ENCODE results near the gene CD46. TPM values are rescaled to one million over a fixed set of nuclear protein-coding genes. Genes with fewer than 3 reads are reported as not detected.
A peak's percentile ranks its signal among the peaks of the same experiment; 100 is the strongest.

Gene CD46
- total RNA-seq, 1 experiment from 2014 or later: 214 TPM

DNA sequence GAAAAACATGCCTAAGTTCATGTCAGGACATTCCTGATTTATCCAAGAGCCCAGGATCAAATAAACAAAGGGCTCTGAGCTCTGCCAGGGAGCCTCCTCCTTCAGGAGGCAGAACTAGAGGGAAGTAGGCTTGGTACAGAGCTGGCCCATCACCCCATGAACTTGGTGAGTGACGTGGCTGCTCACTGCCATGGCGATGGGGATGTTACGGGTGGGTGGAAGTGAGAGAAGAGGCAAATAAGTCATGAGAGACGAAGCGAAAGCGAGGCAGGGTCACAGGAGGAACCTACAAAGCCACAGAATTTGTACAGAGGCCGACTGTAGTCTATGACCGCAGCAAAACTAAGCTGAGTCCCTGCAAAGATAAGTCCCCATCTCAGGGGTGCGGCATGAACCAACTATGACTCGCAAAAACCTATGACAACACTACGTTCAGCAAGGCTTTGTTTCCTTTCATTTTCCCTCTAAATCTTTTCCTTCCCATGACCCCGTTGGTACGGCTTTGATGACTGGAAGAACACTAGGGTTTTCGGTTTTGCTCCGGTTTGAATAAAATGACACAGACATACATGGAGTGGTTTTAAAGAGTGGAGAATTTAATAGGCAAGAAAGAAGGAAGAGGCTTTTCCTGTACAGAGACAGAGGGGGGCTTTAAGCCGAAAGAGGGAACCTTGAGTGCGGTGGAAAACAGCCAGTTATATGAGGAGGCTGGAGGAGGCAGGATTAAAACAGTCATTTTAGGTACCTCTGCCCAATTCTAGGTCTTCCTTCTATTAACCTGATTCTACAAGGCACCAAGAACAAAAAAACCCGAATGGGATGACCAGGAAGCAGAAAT lies 74.1 kb downstream of the CD46 start:
- peaks cover 27% of the 10 kb centered on the region for H3F3A ChIP-seq (ENCODE audit: insufficient read depth, low read depth)
- TF ChIP-seq CTCF (conservative IDR thresholded peaks at IDR 0.05) (no peak), EZH2 (IDR thresholded peaks at IDR 0.05; ENCODE audit: low read depth) (no peak)
- H3K27ac ChIP-seq: peak overlapping the region; percentile 53
- H3K79me2 ChIP-seq (ENCODE audit: low read depth): peaks cover 25% of the 10 kb centered on the region
- H3K4me2 ChIP-seq: peak overlapping the region; percentile 48
- intact Hi-C loops (cut with micrococcal nuclease; ENCODE audit: unreplicated experiment): loop anchor here (10.0 kb wide), 2 partner anchors 359 to 1609 kb away; no protein-coding TSS in a partner anchor
- peaks cover 45% of the 10 kb centered on the region for H3K4me1 ChIP-seq (replicated peaks; ENCODE audit: insufficient read depth)
- BruUV-seq (replicated peaks): no TSS peak
- H4K20me1 ChIP-seq (ENCODE audit: insufficient read depth): no peaks in the 10 kb centered on the region
- no peak for DNase-seq
- no peaks in the 10 kb centered on the region for H3K27me3 ChIP-seq (ENCODE audit: insufficient read depth, low read depth)
- peak overlapping the region; percentile 57; the same call in 1 of the 2 replicates for H2AFZ ChIP-seq
- no peaks in the 10 kb centered on the region for H3K9me2 ChIP-seq (ENCODE audit: insufficient read depth)
- no peaks in the 10 kb centered on the region for H3K9me3 ChIP-seq (ENCODE audit: insufficient read depth, low read depth)
- ChIA-PET POLR2A (ENCODE audit: unreplicated experiment) (no interaction called here), CTCF (interaction anchor here (1.6 kb wide), 1 partner anchor 43 kb away, joined by 10 read pairs; no protein-coding TSS in a partner anchor)
- H3K4me3 ChIP-seq: no peak overlapping the region
- no peaks in the 10 kb centered on the region for H3K36me3 ChIP-seq (ENCODE audit: low read depth)

DNA sequence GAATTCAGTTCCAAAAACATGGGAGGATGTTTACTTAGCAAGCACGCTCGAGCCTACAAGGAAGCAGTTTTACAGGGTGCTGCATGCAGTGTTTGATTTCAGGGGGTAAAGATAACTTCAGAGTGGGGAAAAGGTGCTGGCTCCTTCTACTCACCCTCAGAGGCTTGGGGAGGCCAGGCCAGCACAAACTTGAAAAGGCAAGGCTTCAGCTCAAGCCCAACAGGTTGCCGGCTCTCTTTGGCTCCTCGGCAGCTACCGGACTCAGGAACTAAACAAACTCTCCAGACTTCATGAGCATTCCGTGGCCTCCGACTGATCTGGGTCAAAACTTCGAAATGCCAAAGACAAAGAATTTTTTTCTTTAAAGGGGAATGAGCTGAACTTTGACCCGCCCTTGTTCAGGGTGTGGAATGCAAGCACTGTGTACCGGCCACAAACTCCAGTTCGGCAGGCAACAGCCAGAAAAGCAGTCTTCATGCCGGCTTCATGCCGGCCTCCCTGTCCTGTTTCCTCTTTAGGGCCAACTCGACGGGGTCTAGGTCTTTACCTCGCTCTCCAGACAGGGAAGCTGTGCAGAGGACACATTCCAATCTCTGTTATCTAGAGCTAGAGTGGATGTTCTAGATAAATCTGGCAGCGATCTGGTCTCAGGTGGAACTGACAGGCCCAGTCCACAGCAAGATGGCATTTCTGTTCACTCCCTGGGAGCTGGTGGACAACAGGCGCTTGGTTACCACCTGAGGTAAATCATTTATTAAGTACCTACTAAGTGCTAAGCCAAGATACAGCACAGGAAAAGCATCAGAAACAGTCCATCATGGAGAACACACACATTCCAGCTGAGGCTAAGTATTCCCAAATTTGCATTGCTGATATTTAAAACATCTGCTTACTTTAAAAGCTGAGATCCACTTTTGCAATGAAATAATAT lies 75.0 kb downstream of the CD46 start:
- Histone ChIP-seq H3K9me2 (ENCODE audit: insufficient read depth) (no peaks in the 10 kb centered on the region), H3K36me3 (ENCODE audit: low read depth) (no peaks in the 10 kb centered on the region), H3K27me3 (ENCODE audit: insufficient read depth, low read depth) (no peaks in the 10 kb centered on the region), H3K4me3 (no peak overlapping the region), H4K20me1 (ENCODE audit: insufficient read depth) (no peaks in the 10 kb centered on the region), H3K27ac (peak overlapping the region; percentile 53), H3K4me2 (peak overlapping the region; percentile 48), H2AFZ (peak overlapping the region; percentile 57; the same call in 1 of the 2 replicates), H3K4me1 (replicated peaks; ENCODE audit: insufficient read depth) (peaks cover 40% of the 10 kb centered on the region), H3F3A (ENCODE audit: insufficient read depth, low read depth) (peaks cover 27% of the 10 kb centered on the region), H3K9me3 (ENCODE audit: insufficient read depth, low read depth) (no peaks in the 10 kb centered on the region), H3K79me2 (ENCODE audit: low read depth) (peaks cover 19% of the 10 kb centered on the region)
- no TSS peak for BruUV-seq (replicated peaks)
- no peak for TF ChIP-seq EZH2 (IDR thresholded peaks at IDR 0.05; ENCODE audit: low read depth)
- no peak for TF ChIP-seq CTCF (conservative IDR thresholded peaks at IDR 0.05)
- CTCF ChIA-PET: interaction anchor here (0.7 to 1.6 kb wide), 2 partner anchors 40 to 42 kb away, joined by 3 to 10 read pairs; no protein-coding TSS in a partner anchor
- peak; percentile 19 to 60 for DNase-seq
- POLR2A ChIA-PET (ENCODE audit: unreplicated experiment): interaction anchor here (0.6 kb wide), 2 partner anchors 21 to 1549 kb away, joined by 3 to 8 read pairs; no protein-coding TSS in a partner anchor
- intact Hi-C loops (cut with micrococcal nuclease; ENCODE audit: unreplicated experiment): loop anchor here (10.0 kb wide), 2 partner anchors 358 to 1608 kb away; no protein-coding TSS in a partner anchor

- peaks cover 13% of the 10 kb centered on the region; the same call in 1 of the 2 replicates for H3K79me2 ChIP-seq (ENCODE audit: low read depth)
- H3K27ac ChIP-seq: no peak overlapping the region
- TF ChIP-seq CTCF (conservative IDR thresholded peaks at IDR 0.05) (no peak), EZH2 (IDR thresholded peaks at IDR 0.05; ENCODE audit: low read depth) (no peak)
- no peaks in the 10 kb centered on the region for H3K36me3 ChIP-seq (ENCODE audit: low read depth)
- peaks cover 27% of the 10 kb centered on the region for H3F3A ChIP-seq (ENCODE audit: insufficient read depth, low read depth)
- H2AFZ ChIP-seq: no peak overlapping the region
- peaks cover 35% of the 10 kb centered on the region for H3K4me1 ChIP-seq (replicated peaks; ENCODE audit: insufficient read depth)
- ChIA-PET CTCF (interaction anchor here (0.7 to 1.6 kb wide), 2 partner anchors 39 to 42 kb away, joined by 3 to 10 read pairs; no protein-coding TSS in a partner anchor), POLR2A (ENCODE audit: unreplicated experiment) (no interaction called here)
- H3K9me3 ChIP-seq (ENCODE audit: insufficient read depth, low read depth): no peaks in the 10 kb centered on the region
- no peaks in the 10 kb centered on the region for H3K9me2 ChIP-seq (ENCODE audit: insufficient read depth)
- intact Hi-C loops (cut with micrococcal nuclease; ENCODE audit: unreplicated experiment): loop anchor here (10.0 kb wide), 2 partner anchors 357 to 1607 kb away; no protein-coding TSS in a partner anchor
- no TSS peak for BruUV-seq (replicated peaks)
- no peaks in the 10 kb centered on the region for H3K27me3 ChIP-seq (ENCODE audit: insufficient read depth, low read depth)
- H3K4me2 ChIP-seq: peak overlapping the region; percentile 48; the same call in 1 of the 2 replicates
- DNase-seq: no peak
- no peaks in the 10 kb centered on the region for H4K20me1 ChIP-seq (ENCODE audit: insufficient read depth)
- H3K4me3 ChIP-seq: no peak overlapping the region
These were observed 75.6 kb downstream of the CD46 start for GRCh38 chr1:207827488-207827830.
